ENCODE measurements around the gene RYR3.

GRCh38 chr15:33326908-33327307, 16.1 kb downstream of the RYR3 start:
- no peak for TF ChIP-seq ZFX (IDR thresholded peaks at IDR 0.05; ENCODE audit: borderline replicate concordance)
- TF ChIP-seq CTCF (IDR thresholded peaks at IDR 0.05), result no peak
